Uterus (tissue), 4 donors: Measurements from ENCODE around the gene AGL. TPM values are rescaled to one million over a fixed set of nuclear protein-coding genes. Genes with fewer than 3 reads are reported as not detected.
"Not testable (repeated sequence)": the region's sequence is repeated elsewhere in the genome, so short reads cannot be mapped to it uniquely, and the experiment has no call there.

Source experiments
- DNase-seq, 2 donors: peaks; one replicate each; pipeline ENCODE4 v3.0.0-alpha.2; 2019 to 2020
- H3K27ac ChIP-seq, 2 donors: fragments of 200-600 bp; sonication (generic); 1 replicate in 1 of 2; 2 replicates in 1 of 2; pipeline ENCODE4 v1.5.1; 2016 to 2018
- H3K27me3 ChIP-seq, 2 donors: fragments of 200-600 bp; sonication (generic); one replicate each; pipeline ENCODE4 v1.5.1; 2018 to 2019; ENCODE audit warnings: control low read depth in 1 of 2
- H3K36me3 ChIP-seq, 2 donors: fragments of 200-600 bp; sonication (generic); one replicate each; pipeline ENCODE4 v1.5.1; 2019; ENCODE audit warnings: control low read depth in 1 of 2
- H3K4me1 ChIP-seq, 2 donors: fragments of 200-600 bp; sonication (generic); one replicate each; pipeline ENCODE4 v1.5.1; 2018 to 2019; ENCODE audit warnings: control low read depth in 1 of 2
- H3K4me3 ChIP-seq, 2 donors: fragments of 200-600 bp; sonication (generic); 1 replicate in 1 of 2; 2 replicates in 1 of 2; pipeline ENCODE4 v1.5.1; 2018 to 2019; ENCODE audit warnings: mild to moderate bottlenecking in 1 of 2
- H3K9me3 ChIP-seq, 2 donors: fragments of 200-600 bp; sonication (generic); one replicate each; pipeline ENCODE4 v1.5.1; 2019; ENCODE audit warnings: control low read depth in 1 of 2
- POLR2A ChIP-seq, 2 donors: fragments of 450-650 bp; IDR thresholded peaks; one replicate each; pipeline ENCODE4 v1.6.1; 2016; ENCODE audit warnings: antibody characterized with exemption in 2 of 2, mild to moderate bottlenecking in 1 of 2, moderate library complexity in 1 of 2
- intact Hi-C: fragments of 100-400 bp; cut with DNase I; formaldehyde crosslinking; loops from one replicate; pipeline ENCODE4 v1.15.1; 2023; ENCODE audit warnings: low total_unique reads
- small RNA-seq: library from RNA; depleted of rRNA; stranded (forward); fragments of <200 nt; gene quantifications from one replicate; pipeline ENCODE3, GENCODE V24; 2016
- total RNA-seq, 4 donors: library from RNA; depleted of rRNA in 3 of 4; stranded (reverse); fragments of >200 nt in 3 of 4; gene quantifications; one replicate each; pipeline versions ENCODE4 v1.1.0 to v1.2.4, GENCODE V29; 2014 to 2023
- TF ChIP-seq, protein P1 (sequence below), 4 experiments: fragments of 200-600 bp in 2 of 4; fragments of 450-650 bp in 2 of 4; sonication (generic) in 2 of 4; IDR thresholded peaks; one replicate each; pipeline ENCODE4 v1.5.1; 2016 to 2019; ENCODE audit warnings: antibody characterized with exemption in 4 of 4, mild to moderate bottlenecking in 2 of 4, moderate library complexity in 1 of 4
- donor health status: DM: yes; HTN: yes; CAD: no.

The AGL gene
- total RNA-seq, 4 donors from 2014 or later = 10.5 to 27.9 (median 14.2) TPM

DNA sequence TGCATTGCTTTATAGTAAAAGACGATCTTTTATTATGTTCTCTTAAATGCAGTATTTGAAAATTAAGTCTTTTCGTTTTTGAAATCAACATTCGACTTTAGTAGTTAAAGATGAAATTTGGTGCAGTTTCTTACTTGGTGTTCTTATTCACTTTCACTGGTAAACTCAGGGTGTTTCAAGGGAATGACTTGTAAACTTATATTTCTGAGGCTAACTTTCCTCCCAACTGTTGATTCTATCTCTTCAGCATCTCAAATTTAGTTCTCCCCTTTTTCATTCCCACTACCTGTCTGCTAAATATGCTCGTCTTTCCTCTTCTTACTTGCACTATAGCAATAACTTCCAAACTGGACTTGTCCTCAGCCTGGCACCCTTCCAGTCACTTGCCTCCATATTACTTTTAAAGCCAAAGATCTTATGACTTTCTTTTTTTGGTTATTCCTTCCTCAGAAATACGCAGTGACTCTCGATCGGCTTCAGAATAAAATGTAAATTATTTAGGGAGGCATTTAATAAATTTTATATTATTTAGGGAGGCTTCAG is 120.6 kb downstream of the AGL start:
- peak overlapping the region; percentile 65 to 93 for H3K4me3 ChIP-seq
- H3K36me3 ChIP-seq = no peaks in the 10 kb centered on the region
- no peak for DNase-seq
- no peaks in the 10 kb centered on the region for H3K4me1 ChIP-seq
- peak overlapping the region in 1 of 2 donors; percentile 46 for H3K27ac ChIP-seq
- intact Hi-C loops = no loop called here
- TF ChIP-seq, protein P1, sequence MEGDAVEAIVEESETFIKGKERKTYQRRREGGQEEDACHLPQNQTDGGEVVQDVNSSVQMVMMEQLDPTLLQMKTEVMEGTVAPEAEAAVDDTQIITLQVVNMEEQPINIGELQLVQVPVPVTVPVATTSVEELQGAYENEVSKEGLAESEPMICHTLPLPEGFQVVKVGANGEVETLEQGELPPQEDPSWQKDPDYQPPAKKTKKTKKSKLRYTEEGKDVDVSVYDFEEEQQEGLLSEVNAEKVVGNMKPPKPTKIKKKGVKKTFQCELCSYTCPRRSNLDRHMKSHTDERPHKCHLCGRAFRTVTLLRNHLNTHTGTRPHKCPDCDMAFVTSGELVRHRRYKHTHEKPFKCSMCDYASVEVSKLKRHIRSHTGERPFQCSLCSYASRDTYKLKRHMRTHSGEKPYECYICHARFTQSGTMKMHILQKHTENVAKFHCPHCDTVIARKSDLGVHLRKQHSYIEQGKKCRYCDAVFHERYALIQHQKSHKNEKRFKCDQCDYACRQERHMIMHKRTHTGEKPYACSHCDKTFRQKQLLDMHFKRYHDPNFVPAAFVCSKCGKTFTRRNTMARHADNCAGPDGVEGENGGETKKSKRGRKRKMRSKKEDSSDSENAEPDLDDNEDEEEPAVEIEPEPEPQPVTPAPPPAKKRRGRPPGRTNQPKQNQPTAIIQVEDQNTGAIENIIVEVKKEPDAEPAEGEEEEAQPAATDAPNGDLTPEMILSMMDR (IDR thresholded peaks at IDR 0.05) = no peak
- no peak for TF ChIP-seq POLR2A (IDR thresholded peaks at IDR 0.05)
- H3K9me3 ChIP-seq = no peaks in the 10 kb centered on the region
- H3K27me3 ChIP-seq = no peaks in the 10 kb centered on the region

DNA sequence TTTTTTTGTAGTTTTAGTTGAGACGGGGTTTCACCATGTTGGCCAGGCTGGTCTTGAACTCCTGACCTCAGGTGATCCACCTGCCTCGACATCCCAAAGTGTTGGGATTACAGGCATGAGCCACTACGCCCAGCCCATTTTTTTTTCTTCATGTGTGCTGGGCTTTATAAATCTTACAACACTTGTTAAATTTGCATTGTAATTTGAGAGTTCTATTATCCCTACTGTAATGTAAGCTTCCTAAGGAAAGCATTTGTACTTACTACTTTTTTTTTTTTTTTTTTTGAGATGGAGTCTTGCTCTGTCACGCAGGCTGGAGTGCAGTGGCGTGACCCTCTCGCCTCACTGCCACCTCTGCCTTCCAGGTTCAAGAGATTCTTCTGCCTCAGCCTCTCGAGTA is 121.9 kb downstream of the AGL start:
- DNase-seq, H3K9me3 ChIP-seq, H3K4me1 ChIP-seq, intact Hi-C loops, H3K27me3 ChIP-seq, H3K27ac ChIP-seq, H3K4me3 ChIP-seq, H3K36me3 ChIP-seq: not testable (repeated sequence)

Small RNAs within 50 kb of the gene (small RNA-seq; reads per million reads assigned to genes)
- not detected for gene AC096949.1

Other genes starting within 250 kb of the AGL start
- 10 to 100 TPM; 17.8 to 64.3 (median 40.6) TPM for gene PALMD, start 204.2 kb upstream of the AGL start, total RNA-seq
- gene FRRS1, start 83.7 kb upstream of the AGL start, total RNA-seq = 10 to 100 TPM in 2 of 4 donors, 1 to 10 TPM in 1, under 1 TPM in 1; 0.51 to 28.6 (median 14.5) TPM
- 10 to 100 TPM in 3 of 4 donors, 1 to 10 TPM in 1; 6.7 to 65.3 (median 28.8) TPM for gene SLC35A3, start 119.6 kb downstream of the AGL start, total RNA-seq